GM12878 (cell line): Measurements from ENCODE around the gene DENND2C. TPM values are rescaled to one million over a fixed set of nuclear protein-coding genes. Genes with fewer than 3 reads are reported as not detected.

ENCODE experiments used
- ATAC-seq: fragments of 200-7000 bp; cut with Tn5 transposase; 3 replicates; pipeline ENCODE4 v1.9.1; 2020; ENCODE audit warnings: mild to moderate bottlenecking, moderate library complexity
- BruUV-seq: library from RNA; stranded (reverse); fragments of 400-500 nt; replicated peaks from 2 replicates; lab custom pipeline; 2021; lab: Mats Ljungman, UMichigan
- CTCF ChIA-PET: fragments of 300-600 bp; sonication (Branson Sonifier 250); formaldehyde crosslinking; extraction: SDS; loops from one replicate; lab custom pipeline; 2021; ENCODE audit warnings: inconsistent platforms; lab: Yijun Ruan, JAX
- POLR2A ChIA-PET: fragments of 350-600 bp; formaldehyde crosslinking; extraction: SDS; loops from one replicate; lab custom pipeline; 2021; ENCODE audit warnings: inconsistent platforms; lab: Charles Lee
- RAD21 ChIA-PET: fragments of 300-600 bp; sonication (Branson Sonifier 250); formaldehyde crosslinking; loops from one replicate; lab custom pipeline; 2023; ENCODE audit warnings: antibody characterized with exemption; ENCODE audit not compliant: unreplicated experiment; lab: Charles Lee
- SMC1A ChIA-PET: fragments of 300-600 bp; sonication (Branson Sonifier 250); formaldehyde crosslinking; loops from one replicate; lab custom pipeline; 2023; ENCODE audit not compliant: unreplicated experiment, uncharacterized antibody; lab: Charles Lee
- DNase-seq: peaks from one replicate; pipeline ENCODE4 v3.0.0-alpha.2; 2011; ENCODE audit warnings: low read depth, low spot score
- FAIRE-seq: peaks from 3 replicates; lab custom pipeline; 2011; peaks lifted over from hg19 to GRCh38; lab: Jason Lieb, UNC
- H2AFZ ChIP-seq: 2 replicates; pipeline ENCODE4 v1.6.0; 2011; ENCODE audit warnings: low read depth, low read length, control low read depth; ENCODE audit not compliant: control insufficient read depth
- H3K27ac ChIP-seq: 2 replicates; pipeline ENCODE4 v1.5.1; 2011; ENCODE audit warnings: control low read depth; ENCODE audit not compliant: control insufficient read depth, insufficient read depth
- H3K27me3 ChIP-seq, 2 experiments: replicated peaks in 1 of 2; 2 replicates each; pipeline versions ENCODE4 v1.6.0 to v1.6.1; 2011; ENCODE audit warnings: low read length in 1 of 2; ENCODE audit not compliant: control insufficient read depth in 2 of 2, insufficient read depth in 2 of 2
- H3K36me3 ChIP-seq, 2 experiments: 2 replicates each; pipeline ENCODE4 v1.5.1; 2011; ENCODE audit warnings: low read length in 1 of 2; ENCODE audit not compliant: control insufficient read depth in 2 of 2, insufficient read depth in 2 of 2
- H3K4me1 ChIP-seq: 2 replicates; pipeline ENCODE4 v1.6.1; 2011; ENCODE audit warnings: mild to moderate bottlenecking, low read length, moderate library complexity, mixed read lengths; ENCODE audit not compliant: control insufficient read depth, insufficient read depth
- H3K4me2 ChIP-seq: 2 replicates; pipeline ENCODE4 v1.6.0; 2011; ENCODE audit warnings: control low read depth; ENCODE audit not compliant: control insufficient read depth, insufficient read depth
- H3K4me3 ChIP-seq: fragments of 200-600 bp; sonication (generic); 2 replicates; pipeline ENCODE4 v1.5.1; 2016
- H3K79me2 ChIP-seq: 2 replicates; pipeline ENCODE4 v1.6.0; 2011; ENCODE audit warnings: low read length; ENCODE audit not compliant: control insufficient read depth, insufficient read depth
- H3K9ac ChIP-seq: 2 replicates; pipeline ENCODE4 v1.8.0; 2011; ENCODE audit warnings: low read length, control low read depth, mixed read lengths; ENCODE audit not compliant: control insufficient read depth, insufficient read depth
- H3K9me3 ChIP-seq: replicated peaks from 3 replicates; pipeline ENCODE4 v1.5.1; 2011; ENCODE audit warnings: mild to moderate bottlenecking, low read length; ENCODE audit not compliant: control insufficient read depth, insufficient read depth
- H4K20me1 ChIP-seq: 2 replicates; pipeline ENCODE4 v1.6.0; 2011; ENCODE audit not compliant: control insufficient read depth, insufficient read depth
- CHD1 ChIP-seq: IDR thresholded peaks from 2 replicates; pipeline ENCODE4 v1.6.1; 2012; ENCODE audit warnings: low read depth, low read length, improper control_type of control experiment
- ETV6 ChIP-seq, 2 experiments: fragments of 450-650 bp in 1 of 2; IDR thresholded peaks in 1 of 2; conservative IDR thresholded peaks in 1 of 2; 2 replicates each; pipeline ENCODE4 v1.6.1; 2014; ENCODE audit warnings: antibody characterized with exemption in 1 of 2, borderline replicate concordance in 1 of 2, low read depth in 1 of 2, mild to moderate bottlenecking in 1 of 2, moderate library complexity in 1 of 2
- FOS ChIP-seq: IDR thresholded peaks from 3 replicates; pipeline ENCODE4 v1.6.1; 2011; ENCODE audit warnings: borderline replicate concordance; ENCODE audit not compliant: insufficient read length; ENCODE audit errors: extremely low read depth
- NFXL1 ChIP-seq: fragments of 450-650 bp; IDR thresholded peaks from 2 replicates; pipeline ENCODE4 v1.6.1; 2017; ENCODE audit warnings: antibody characterized with exemption, mild to moderate bottlenecking, borderline replicate concordance
- WGBS: methylation state at CpG from one replicate; pipeline ENCODE4 v1.1.6; 2016; ENCODE audit warnings: low lambda C conversion rate; ENCODE audit not compliant: insufficient replicate concordance, insufficient coverage; ENCODE audit errors: missing lambda C conversion rate; 5-methylcytosine and 5-hydroxymethylcytosine counted together
- in situ Hi-C: fragments of 300-500 bp; cut with MboI; formaldehyde crosslinking; loops from 9 replicates; pipeline ENCODE4 v1.14.3; 2018; ENCODE audit warnings: mixed read lengths
- intact Hi-C: fragments of 100-400 bp; cut with micrococcal nuclease; formaldehyde crosslinking; loops from one replicate; pipeline ENCODE4 v1.14.2; 2022; ENCODE audit not compliant: unreplicated experiment
- polyA plus RNA-seq, 11 experiments: library from polyadenylated mRNA; depleted of rRNA in 4 of 11; unstranded in 6 of 11; stranded (reverse) in 5 of 11; fragments of >200 nt; fragmentation: Nextera tagmentation in 4 of 11; fragmentation: Illumina TruSeq in 1 of 11; extraction: Ambion mirVana in 4 of 11; extraction: Trizol in 1 of 11; gene quantifications; 1 replicate in 1 of 11; 2 replicates in 10 of 11; pipeline versions ENCODE4 v1.2.1 to v1.2.3, GENCODE V29; 2011 to 2016; ENCODE audit warnings: inconsistent platforms in 2 of 11, missing spikeins in 2 of 11, low read depth in 1 of 11
- total RNA-seq, 4 experiments: library from RNA; depleted of rRNA in 3 of 4; stranded (reverse); fragments of >200 nt in 3 of 4; fragmentation: Illumina TruSeq in 1 of 4; extraction: Trizol in 1 of 4; gene quantifications; 2 replicates each; pipeline versions ENCODE4 v1.2.1 to v1.2.3, GENCODE V29; 2013 to 2021
- TF ChIP-seq, protein P1 (sequence below): fragments of 150-350 bp; IDR thresholded peaks from 2 replicates; pipeline ENCODE4 v1.6.1; 2016; ENCODE audit warnings: low read depth, low read length
- TF ChIP-seq, protein P2 (sequence below): IDR thresholded peaks from 2 replicates; pipeline ENCODE4 v1.6.1; 2011; ENCODE audit warnings: low read depth, low read length, improper control_type of control experiment, borderline replicate concordance

Gene DENND2C
- total and polyA plus RNA-seq, 10 of the 15 experiments (the other 5 are each of a cell fraction or from before 2014, with no cell fraction given) = 0.01 to 0.10 (median 0.06) TPM; not detected in 3

GRCh38 chr1:114666954-114667353, 2.9 kb downstream of the DENND2C start:
- ATAC-seq (no peak), FAIRE-seq (no peak), DNase-seq (no peak)
- H3K4me2 ChIP-seq = no peak overlapping the region
- peaks cover 5% of the 10 kb centered on the region for H3K4me1 ChIP-seq
- no peak overlapping the region for H3K9ac ChIP-seq
- no peaks in the 10 kb centered on the region for H3K36me3 ChIP-seq
- no peak overlapping the region for H3K27ac ChIP-seq
- H3K79me2 ChIP-seq = no peaks in the 10 kb centered on the region
- WGBS = 38% methylated on average over 3 of the region's 3 CpGs
- ChIA-PET CTCF (no interaction called here), SMC1A (interaction anchor here (0.8 to 1.4 kb wide), 2 partner anchors 10 to 17 kb away, joined by 3 to 5 read pairs; no protein-coding TSS in a partner anchor), RAD21 (no interaction called here), POLR2A (no interaction called here)
- no peak overlapping the region for H2AFZ ChIP-seq
- no peaks in the 10 kb centered on the region for H3K27me3 ChIP-seq
- no peaks in the 10 kb centered on the region for H4K20me1 ChIP-seq
- in situ Hi-C loops (no loop called here), intact Hi-C loops (no loop called here)
- TF ChIP-seq FOS (no peak), ETV6 (conservative IDR thresholded peaks at IDR 0.05 in 1 of 2, IDR thresholded peaks at IDR 0.05 in 1 of 2; ENCODE audit: borderline replicate concordance in 1 of 2, low read depth in 1 of 2) (no peak), NFXL1 (no peak), CHD1 (no peak)
- TF ChIP-seq, protein P1, sequence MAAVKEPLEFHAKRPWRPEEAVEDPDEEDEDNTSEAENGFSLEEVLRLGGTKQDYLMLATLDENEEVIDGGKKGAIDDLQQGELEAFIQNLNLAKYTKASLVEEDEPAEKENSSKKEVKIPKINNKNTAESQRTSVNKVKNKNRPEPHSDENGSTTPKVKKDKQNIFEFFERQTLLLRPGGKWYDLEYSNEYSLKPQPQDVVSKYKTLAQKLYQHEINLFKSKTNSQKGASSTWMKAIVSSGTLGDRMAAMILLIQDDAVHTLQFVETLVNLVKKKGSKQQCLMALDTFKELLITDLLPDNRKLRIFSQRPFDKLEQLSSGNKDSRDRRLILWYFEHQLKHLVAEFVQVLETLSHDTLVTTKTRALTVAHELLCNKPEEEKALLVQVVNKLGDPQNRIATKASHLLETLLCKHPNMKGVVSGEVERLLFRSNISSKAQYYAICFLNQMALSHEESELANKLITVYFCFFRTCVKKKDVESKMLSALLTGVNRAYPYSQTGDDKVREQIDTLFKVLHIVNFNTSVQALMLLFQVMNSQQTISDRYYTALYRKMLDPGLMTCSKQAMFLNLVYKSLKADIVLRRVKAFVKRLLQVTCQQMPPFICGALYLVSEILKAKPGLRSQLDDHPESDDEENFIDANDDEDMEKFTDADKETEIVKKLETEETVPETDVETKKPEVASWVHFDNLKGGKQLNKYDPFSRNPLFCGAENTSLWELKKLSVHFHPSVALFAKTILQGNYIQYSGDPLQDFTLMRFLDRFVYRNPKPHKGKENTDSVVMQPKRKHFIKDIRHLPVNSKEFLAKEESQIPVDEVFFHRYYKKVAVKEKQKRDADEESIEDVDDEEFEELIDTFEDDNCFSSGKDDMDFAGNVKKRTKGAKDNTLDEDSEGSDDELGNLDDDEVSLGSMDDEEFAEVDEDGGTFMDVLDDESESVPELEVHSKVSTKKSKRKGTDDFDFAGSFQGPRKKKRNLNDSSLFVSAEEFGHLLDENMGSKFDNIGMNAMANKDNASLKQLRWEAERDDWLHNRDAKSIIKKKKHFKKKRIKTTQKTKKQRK = no peak
- TF ChIP-seq, protein P2, sequence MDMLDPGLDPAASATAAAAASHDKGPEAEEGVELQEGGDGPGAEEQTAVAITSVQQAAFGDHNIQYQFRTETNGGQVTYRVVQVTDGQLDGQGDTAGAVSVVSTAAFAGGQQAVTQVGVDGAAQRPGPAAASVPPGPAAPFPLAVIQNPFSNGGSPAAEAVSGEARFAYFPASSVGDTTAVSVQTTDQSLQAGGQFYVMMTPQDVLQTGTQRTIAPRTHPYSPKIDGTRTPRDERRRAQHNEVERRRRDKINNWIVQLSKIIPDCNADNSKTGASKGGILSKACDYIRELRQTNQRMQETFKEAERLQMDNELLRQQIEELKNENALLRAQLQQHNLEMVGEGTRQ = no peak
- no peaks in the 10 kb centered on the region for H3K9me3 ChIP-seq
- no peak overlapping the region for H3K4me3 ChIP-seq
- BruUV-seq = no TSS peak
